ENCODE data around the gene ASPSCR1. TPM values are rescaled to one million over a fixed set of nuclear protein-coding genes. Genes with fewer than 3 reads are reported as not detected.

ASPSCR1 gene
- total and polyA plus RNA-seq, 9 of the 15 experiments (the other 6 are each of a cell fraction or from before 2014, with no cell fraction given): 0.90 to 36.9 (median 11.6) TPM

DNA sequence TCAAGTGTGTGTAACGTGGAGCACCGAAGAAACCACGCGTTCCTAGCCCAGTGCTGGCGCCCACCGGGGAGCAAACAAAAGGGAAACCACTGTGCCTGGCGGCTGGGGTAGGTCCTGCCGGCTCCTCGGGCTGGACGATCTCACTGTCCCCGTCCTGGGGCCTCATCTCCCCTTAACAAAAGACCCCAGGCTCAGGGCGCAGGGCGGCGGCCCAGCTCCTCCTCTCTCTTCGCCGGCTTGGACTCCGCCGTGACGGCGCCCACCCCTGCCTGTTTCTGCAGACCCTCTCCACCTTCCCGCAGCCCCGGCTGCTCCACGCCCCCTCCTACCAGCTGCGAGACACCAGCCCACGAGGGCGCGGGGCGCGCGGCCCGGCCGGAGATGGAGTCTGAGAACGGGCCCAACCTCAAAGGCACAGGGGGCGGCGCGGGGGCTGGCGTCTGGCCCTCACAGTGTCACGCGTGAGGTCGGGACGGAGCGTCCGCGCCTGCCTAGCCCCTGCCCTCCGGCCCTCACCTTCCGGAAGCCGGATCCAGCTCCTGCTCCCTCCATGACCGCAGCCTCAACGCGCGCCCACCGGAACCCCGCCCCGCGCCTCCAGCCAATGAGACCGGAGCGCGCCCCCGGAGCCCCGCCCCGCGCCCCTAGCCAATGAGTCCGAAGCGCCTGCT lies 45.0 kb downstream of the ASPSCR1 start, which contains the start of gene CENPX (continued):
- TF ChIP-seq, protein P1, sequence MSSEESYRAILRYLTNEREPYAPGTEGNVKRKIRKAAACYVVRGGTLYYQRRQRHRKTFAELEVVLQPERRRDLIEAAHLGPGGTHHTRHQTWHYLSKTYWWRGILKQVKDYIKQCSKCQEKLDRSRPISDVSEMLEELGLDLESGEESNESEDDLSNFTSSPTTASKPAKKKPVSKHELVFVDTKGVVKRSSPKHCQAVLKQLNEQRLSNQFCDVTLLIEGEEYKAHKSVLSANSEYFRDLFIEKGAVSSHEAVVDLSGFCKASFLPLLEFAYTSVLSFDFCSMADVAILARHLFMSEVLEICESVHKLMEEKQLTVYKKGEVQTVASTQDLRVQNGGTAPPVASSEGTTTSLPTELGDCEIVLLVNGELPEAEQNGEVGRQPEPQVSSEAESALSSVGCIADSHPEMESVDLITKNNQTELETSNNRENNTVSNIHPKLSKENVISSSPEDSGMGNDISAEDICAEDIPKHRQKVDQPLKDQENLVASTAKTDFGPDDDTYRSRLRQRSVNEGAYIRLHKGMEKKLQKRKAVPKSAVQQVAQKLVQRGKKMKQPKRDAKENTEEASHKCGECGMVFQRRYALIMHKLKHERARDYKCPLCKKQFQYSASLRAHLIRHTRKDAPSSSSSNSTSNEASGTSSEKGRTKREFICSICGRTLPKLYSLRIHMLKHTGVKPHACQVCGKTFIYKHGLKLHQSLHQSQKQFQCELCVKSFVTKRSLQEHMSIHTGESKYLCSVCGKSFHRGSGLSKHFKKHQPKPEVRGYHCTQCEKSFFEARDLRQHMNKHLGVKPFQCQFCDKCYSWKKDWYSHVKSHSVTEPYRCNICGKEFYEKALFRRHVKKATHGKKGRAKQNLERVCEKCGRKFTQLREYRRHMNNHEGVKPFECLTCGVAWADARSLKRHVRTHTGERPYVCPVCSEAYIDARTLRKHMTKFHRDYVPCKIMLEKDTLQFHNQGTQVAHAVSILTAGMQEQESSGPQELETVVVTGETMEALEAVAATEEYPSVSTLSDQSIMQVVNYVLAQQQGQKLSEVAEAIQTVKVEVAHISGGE (CRISPR knock-in tag; IDR thresholded peaks at IDR 0.05): peak in 1 of 3 experiments; percentile 52; a peak in 1 of 6 replicates
- TF ChIP-seq JUN (IDR thresholded peaks at IDR 0.05; ENCODE audit: borderline replicate concordance, low read depth, low read length) (no peak), JUN (CRISPR knock-in tag; IDR thresholded peaks at IDR 0.05; ENCODE audit: borderline replicate concordance) (no peak), ZNF57 (CRISPR knock-in tag; IDR thresholded peaks at IDR 0.05) (no peak), HNRNPH1 (optimal IDR thresholded peaks at IDR 0.05; ENCODE audit: low read depth, low read length) (no peak), FOXJ3 (CRISPR knock-in tag; IDR thresholded peaks at IDR 0.05) (no peak), HEY1 (CRISPR knock-in tag; IDR thresholded peaks at IDR 0.05; ENCODE audit: borderline replicate concordance) (no peak), ETV5 (CRISPR knock-in tag; IDR thresholded peaks at IDR 0.05; ENCODE audit: low read depth) (peak; percentile 76; the same call in 1 of the 2 replicates), TBP (optimal IDR thresholded peaks at IDR 0.05; ENCODE audit: low read depth, low read length) (peak; percentile 24), CREB1 (IDR thresholded peaks at IDR 0.05) (no peak), CREB1 (CRISPR knock-in tag; IDR thresholded peaks at IDR 0.05) (no peak), SREBF2 (CRISPR knock-in tag; IDR thresholded peaks at IDR 0.05) (no peak)
- TF ChIP-seq, protein P2, sequence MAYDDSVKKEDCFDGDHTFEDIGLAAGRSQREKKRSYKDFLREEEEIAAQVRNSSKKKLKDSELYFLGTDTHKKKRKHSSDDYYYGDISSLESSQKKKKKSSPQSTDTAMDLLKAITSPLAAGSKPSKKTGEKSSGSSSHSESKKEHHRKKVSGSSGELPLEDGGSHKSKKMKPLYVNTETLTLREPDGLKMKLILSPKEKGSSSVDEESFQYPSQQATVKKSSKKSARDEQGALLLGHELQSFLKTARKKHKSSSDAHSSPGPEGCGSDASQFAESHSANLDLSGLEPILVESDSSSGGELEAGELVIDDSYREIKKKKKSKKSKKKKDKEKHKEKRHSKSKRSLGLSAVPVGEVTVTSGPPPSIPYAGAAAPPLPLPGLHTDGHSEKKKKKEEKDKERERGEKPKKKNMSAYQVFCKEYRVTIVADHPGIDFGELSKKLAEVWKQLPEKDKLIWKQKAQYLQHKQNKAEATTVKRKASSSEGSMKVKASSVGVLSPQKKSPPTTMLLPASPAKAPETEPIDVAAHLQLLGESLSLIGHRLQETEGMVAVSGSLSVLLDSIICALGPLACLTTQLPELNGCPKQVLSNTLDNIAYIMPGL (CRISPR knock-in tag; IDR thresholded peaks at IDR 0.05): peak; percentile 57; the same call in 1 of the 2 replicates
- TF ChIP-seq, protein P3, sequence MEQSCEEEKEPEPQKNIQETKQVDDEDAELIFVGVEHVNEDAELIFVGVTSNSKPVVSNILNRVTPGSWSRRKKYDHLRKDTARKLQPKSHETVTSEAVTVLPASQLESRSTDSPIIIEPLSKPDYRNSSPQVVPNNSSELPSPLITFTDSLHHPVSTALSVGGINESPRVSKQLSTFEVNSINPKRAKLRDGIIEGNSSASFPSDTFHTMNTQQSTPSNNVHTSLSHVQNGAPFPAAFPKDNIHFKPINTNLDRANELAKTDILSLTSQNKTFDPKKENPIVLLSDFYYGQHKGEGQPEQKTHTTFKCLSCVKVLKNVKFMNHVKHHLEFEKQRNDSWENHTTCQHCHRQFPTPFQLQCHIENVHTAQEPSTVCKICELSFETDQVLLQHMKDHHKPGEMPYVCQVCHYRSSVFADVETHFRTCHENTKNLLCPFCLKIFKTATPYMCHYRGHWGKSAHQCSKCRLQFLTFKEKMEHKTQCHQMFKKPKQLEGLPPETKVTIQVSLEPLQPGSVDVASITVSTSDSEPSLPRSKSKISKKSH (CRISPR knock-in tag; IDR thresholded peaks at IDR 0.05): no peak
- TF ChIP-seq, protein P4, sequence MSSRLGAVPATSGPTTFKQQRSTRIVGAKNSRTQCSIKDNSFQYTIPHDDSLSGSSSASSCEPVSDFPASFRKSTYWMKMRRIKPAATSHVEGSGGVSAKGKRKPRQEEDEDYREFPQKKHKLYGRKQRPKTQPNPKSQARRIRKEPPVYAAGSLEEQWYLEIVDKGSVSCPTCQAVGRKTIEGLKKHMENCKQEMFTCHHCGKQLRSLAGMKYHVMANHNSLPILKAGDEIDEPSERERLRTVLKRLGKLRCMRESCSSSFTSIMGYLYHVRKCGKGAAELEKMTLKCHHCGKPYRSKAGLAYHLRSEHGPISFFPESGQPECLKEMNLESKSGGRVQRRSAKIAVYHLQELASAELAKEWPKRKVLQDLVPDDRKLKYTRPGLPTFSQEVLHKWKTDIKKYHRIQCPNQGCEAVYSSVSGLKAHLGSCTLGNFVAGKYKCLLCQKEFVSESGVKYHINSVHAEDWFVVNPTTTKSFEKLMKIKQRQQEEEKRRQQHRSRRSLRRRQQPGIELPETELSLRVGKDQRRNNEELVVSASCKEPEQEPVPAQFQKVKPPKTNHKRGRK (tag; IDR thresholded peaks at IDR 0.05): no peak
- TF ChIP-seq, protein P5, sequence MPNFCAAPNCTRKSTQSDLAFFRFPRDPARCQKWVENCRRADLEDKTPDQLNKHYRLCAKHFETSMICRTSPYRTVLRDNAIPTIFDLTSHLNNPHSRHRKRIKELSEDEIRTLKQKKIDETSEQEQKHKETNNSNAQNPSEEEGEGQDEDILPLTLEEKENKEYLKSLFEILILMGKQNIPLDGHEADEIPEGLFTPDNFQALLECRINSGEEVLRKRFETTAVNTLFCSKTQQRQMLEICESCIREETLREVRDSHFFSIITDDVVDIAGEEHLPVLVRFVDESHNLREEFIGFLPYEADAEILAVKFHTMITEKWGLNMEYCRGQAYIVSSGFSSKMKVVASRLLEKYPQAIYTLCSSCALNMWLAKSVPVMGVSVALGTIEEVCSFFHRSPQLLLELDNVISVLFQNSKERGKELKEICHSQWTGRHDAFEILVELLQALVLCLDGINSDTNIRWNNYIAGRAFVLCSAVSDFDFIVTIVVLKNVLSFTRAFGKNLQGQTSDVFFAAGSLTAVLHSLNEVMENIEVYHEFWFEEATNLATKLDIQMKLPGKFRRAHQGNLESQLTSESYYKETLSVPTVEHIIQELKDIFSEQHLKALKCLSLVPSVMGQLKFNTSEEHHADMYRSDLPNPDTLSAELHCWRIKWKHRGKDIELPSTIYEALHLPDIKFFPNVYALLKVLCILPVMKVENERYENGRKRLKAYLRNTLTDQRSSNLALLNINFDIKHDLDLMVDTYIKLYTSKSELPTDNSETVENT (CRISPR knock-in tag; IDR thresholded peaks at IDR 0.05): peak; percentile 85

Data from K562 (cell line).